ENCODE results near the gene SYNGR2. TPM values are rescaled to one million over a fixed set of nuclear protein-coding genes. Genes with fewer than 3 reads are reported as not detected.

The SYNGR2 gene
- total RNA-seq, 6 donors from 2014 or later, result 110 to 265 (median 179) TPM

GRCh38 chr17:78122216-78122930 is 46.0 kb upstream of the SYNGR2 start:
- no peak for ATAC-seq (ENCODE audit: low FRiP score in 2 of 2)
- H3K27ac ChIP-seq, result peak overlapping the region in 2 of 4 donors; percentile 44 to 56
- no peaks in the 10 kb centered on the region for H3K9me3 ChIP-seq
- H3K4me1 ChIP-seq, result peaks cover 26 to 59% (median 45%) of the 10 kb centered on the region in 4 donors
- TF ChIP-seq CTCF (IDR thresholded peaks at IDR 0.05) (no peak), POLR2A (IDR thresholded peaks at IDR 0.05) (no peak), POLR2AphosphoS5 (IDR thresholded peaks at IDR 0.05) (no peak), EP300 (IDR thresholded peaks at IDR 0.05) (no peak)
- peaks cover 17 to 77% (median 66%) of the 10 kb centered on the region in 4 donors for H3K36me3 ChIP-seq
- 84 to 97% methylated on average over 6 to 22 of the region's 23 CpGs for WGBS, 2 donors
- DNase-seq, result peak in 1 of 2 donors; percentile 48
- no peaks in the 10 kb centered on the region for H3K27me3 ChIP-seq
- H3K4me3 ChIP-seq, result no peak overlapping the region

GRCh38 chr17:78122931-78123249 is 45.5 kb upstream of the SYNGR2 start:
- WGBS, 2 donors, result 93 to 94% methylated on average over 4 of the region's 4 CpGs
- no peak for DNase-seq
- H3K36me3 ChIP-seq, result peaks cover 17 to 72% (median 64%) of the 10 kb centered on the region in 4 donors

GRCh38 chr17:78123258-78123929 is 45.0 kb upstream of the SYNGR2 start:
- peaks cover 17 to 69% (median 64%) of the 10 kb centered on the region in 4 donors for H3K36me3 ChIP-seq
- no peak for DNase-seq
- no peaks in the 10 kb centered on the region for H3K9me3 ChIP-seq

More at GRCh38 chr17:78122931-78123249, 45.5 kb upstream of the SYNGR2 start:
- Histone ChIP-seq H3K4me3 (no peak overlapping the region), H3K27me3 (no peaks in the 10 kb centered on the region), H3K4me1 (peaks cover 26 to 60% (median 46%) of the 10 kb centered on the region in 4 donors), H3K27ac (no peak overlapping the region), H3K9me3 (no peaks in the 10 kb centered on the region)
- ATAC-seq (ENCODE audit: low FRiP score in 2 of 2), result no peak
- TF ChIP-seq POLR2AphosphoS5 (IDR thresholded peaks at IDR 0.05) (no peak), CTCF (IDR thresholded peaks at IDR 0.05) (no peak), EP300 (IDR thresholded peaks at IDR 0.05) (no peak), POLR2A (IDR thresholded peaks at IDR 0.05) (no peak)

GRCh38 chr17:78124081-78124835 is 44.1 kb upstream of the SYNGR2 start:
- Histone ChIP-seq H3K4me1 (peaks cover 32 to 64% (median 54%) of the 10 kb centered on the region in 4 donors), H3K27ac (peak overlapping the region in 3 of 4 donors; percentile 60 to 88 (median 88)), H3K9me3 (no peaks in the 10 kb centered on the region), H3K27me3 (no peaks in the 10 kb centered on the region), H3K4me3 (no peak overlapping the region), H3K36me3 (peaks cover 17 to 61% (median 57%) of the 10 kb centered on the region in 4 donors)
- DNase-seq (peak; percentile 40 to 86), ATAC-seq (ENCODE audit: low FRiP score in 2 of 2) (peak in 1 of 2 donors; percentile 5)
- TF ChIP-seq POLR2AphosphoS5 (IDR thresholded peaks at IDR 0.05), result no peak
- TF ChIP-seq POLR2A (IDR thresholded peaks at IDR 0.05), result no peak
- TF ChIP-seq CTCF (IDR thresholded peaks at IDR 0.05), result no peak
- TF ChIP-seq EP300 (IDR thresholded peaks at IDR 0.05), result no peak
- WGBS, 2 donors, result 72 to 73% methylated on average over 14 to 28 of the region's 30 CpGs

More at GRCh38 chr17:78123258-78123929, 45.0 kb upstream of the SYNGR2 start:
- Histone ChIP-seq H3K4me1 (peaks cover 26 to 59% (median 46%) of the 10 kb centered on the region in 4 donors), H3K27ac (peak overlapping the region in 1 of 4 donors; percentile 60), H3K27me3 (no peaks in the 10 kb centered on the region), H3K4me3 (no peak overlapping the region)
- ATAC-seq (ENCODE audit: low FRiP score in 2 of 2), result no peak
- 96 to 99% methylated on average over 5 of the region's 5 CpGs for WGBS, 2 donors
- TF ChIP-seq EP300 (IDR thresholded peaks at IDR 0.05) (no peak), POLR2A (IDR thresholded peaks at IDR 0.05) (no peak), CTCF (IDR thresholded peaks at IDR 0.05) (no peak), POLR2AphosphoS5 (IDR thresholded peaks at IDR 0.05) (no peak)

Measured in upper lobe of left lung (tissue), 6 donors.